ENCODE results near the gene CR1.
"Not testable (repeated sequence)": the region's sequence is repeated elsewhere in the genome, so short reads cannot be mapped to it uniquely, and the experiment has no call there.

DNA sequence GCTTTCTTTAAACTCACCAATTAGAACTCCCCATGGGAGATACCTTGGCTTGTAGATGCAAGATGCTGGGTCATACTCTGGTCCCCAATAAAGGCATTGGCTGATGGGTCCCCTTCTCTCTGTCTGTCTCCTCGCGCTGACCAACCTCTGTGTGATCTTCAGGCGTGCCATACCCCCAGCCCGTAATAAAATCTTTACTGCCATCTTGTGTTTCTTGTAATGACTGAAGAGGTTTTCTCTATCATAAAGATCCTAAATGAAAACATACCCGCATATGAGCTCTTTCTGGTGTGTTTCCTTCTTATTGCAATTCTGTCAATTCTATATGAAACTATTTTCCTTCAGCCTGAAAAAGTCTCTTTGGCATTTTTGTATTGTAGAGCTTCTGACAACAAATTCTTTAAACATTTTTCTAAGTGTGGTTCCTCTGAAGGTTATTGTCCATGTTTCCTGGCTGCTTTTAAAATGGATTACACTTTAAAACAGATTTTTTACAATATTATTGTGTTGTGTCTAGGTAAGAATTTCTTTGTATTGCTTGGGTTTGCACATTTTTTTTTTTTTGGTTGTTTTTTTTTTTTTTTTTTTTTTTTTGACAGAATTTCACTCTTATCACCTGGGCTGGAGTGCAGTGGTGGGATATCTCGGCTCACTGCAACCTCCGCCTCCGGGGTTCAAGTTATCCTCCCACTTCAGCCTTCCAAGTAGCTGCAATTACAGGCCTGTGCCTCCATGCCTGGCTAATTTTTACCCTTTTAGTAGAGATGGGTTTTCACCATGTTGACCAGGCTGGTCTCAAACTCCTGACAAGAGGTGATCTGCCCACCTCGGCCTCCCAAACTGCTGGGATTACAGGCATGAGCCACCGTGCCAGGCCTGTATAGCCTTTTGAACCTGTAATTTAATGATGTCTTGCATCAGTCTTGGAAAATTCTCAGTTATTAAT, 24.7 kb downstream of the CR1 start:
- not testable (repeated sequence) for TF ChIP-seq CREB1, HMGA2 (CRISPR knock-in tag; IDR thresholded peaks at IDR 0.05)
- TF ChIP-seq, protein P1, sequence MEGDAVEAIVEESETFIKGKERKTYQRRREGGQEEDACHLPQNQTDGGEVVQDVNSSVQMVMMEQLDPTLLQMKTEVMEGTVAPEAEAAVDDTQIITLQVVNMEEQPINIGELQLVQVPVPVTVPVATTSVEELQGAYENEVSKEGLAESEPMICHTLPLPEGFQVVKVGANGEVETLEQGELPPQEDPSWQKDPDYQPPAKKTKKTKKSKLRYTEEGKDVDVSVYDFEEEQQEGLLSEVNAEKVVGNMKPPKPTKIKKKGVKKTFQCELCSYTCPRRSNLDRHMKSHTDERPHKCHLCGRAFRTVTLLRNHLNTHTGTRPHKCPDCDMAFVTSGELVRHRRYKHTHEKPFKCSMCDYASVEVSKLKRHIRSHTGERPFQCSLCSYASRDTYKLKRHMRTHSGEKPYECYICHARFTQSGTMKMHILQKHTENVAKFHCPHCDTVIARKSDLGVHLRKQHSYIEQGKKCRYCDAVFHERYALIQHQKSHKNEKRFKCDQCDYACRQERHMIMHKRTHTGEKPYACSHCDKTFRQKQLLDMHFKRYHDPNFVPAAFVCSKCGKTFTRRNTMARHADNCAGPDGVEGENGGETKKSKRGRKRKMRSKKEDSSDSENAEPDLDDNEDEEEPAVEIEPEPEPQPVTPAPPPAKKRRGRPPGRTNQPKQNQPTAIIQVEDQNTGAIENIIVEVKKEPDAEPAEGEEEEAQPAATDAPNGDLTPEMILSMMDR (IDR thresholded peaks at IDR 0.05), result not testable (repeated sequence)

All from WTC11 (cell line).